GM19239 (cell line): ENCODE data around the gene NUTM2D.
"Not testable (repeated sequence)": the region's sequence is repeated elsewhere in the genome, so short reads cannot be mapped to it uniquely, and the experiment has no call there.

Experiments used
- DNase-seq: peaks from one replicate; pipeline ENCODE4 v3.0.0; 2011; ENCODE audit warnings: low spot score; ENCODE audit not compliant: insufficient read length
- FAIRE-seq: peaks from 2 replicates; lab custom pipeline; 2011; peaks lifted over from hg19 to GRCh38; lab: Jason Lieb, UNC

The NUTM2D gene, protein sequence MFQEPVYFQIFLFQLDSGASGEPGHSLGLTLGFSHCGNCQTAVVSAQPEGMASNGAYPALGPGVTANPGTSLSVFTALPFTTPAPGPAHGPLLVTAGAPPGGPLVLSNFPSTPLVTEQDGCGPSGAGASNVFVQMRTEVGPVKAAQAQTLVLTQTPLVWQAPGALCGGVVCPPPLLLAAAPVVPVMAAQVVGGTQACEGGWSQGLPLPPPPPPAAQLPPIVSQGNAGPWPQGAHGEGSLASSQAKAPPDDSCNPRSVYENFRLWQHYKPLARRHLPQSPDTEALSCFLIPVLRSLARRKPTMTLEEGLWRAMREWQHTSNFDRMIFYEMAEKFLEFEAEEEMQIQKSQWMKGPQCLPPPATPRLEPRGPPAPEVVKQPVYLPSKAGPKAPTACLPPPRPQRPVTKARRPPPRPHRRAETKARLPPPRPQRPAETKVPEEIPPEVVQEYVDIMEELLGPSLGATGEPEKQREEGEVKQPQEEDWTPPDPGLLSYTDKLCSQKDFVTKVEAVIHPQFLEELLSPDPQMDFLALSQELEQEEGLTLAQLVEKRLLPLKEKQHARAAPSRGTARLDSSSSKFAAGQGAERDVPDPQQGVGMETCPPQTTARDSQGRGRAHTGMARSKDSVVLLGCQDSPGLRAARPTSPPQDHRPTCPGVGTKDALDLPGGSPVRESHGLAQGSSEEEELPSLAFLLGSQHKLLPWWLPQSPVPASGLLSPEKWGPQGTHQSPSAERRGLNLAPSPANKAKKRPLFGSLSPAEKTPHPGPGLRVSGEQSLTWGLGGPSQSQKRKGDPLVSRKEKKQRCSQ

DNA sequence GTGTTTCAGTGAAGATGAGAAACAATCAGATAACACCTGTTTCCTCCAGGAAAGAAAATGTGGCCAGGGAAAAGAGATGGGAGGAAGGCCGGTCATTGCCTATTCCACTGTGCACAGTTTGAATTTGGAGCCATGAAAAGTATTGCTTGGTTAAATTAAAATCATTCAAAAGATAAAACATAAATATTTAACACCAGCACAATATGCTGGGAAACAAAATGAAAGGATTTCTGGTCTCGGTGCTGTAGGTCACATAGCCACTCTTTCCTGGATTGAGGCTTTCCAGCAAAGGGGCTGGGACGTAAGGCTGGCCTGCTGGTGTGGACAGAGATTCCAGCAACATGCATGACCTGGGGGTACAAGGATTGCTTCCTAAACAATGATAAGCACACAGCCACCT is at the start of gene NUTM2D:
Gene NUTM2D, plus strand, starts transcription at position 301 of the 400 bp plus-strand sequence. CDS start 522 bp downstream, outside the sequence.
- FAIRE-seq, DNase-seq: not testable (repeated sequence)

DNA sequence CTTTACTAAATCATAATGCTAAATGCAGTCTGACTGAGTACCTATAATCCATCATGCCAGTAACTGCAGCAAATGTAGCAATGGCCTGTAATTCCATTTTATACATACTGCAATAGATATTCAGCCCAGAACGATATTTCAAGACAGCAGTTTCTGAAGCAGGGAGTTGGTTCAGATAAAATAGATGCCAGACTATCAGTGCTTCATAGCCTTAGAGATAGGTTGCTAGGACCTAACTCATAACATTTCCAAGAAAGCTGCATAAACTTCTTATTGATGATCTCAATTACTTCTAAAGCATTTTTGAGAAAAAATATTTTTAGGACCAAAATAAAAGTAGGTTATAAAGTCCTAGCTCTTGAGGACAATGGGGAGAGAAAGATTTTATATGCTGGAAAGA is 48.8 kb upstream of the NUTM2D start:
- not testable (repeated sequence) for FAIRE-seq, DNase-seq

DNA sequence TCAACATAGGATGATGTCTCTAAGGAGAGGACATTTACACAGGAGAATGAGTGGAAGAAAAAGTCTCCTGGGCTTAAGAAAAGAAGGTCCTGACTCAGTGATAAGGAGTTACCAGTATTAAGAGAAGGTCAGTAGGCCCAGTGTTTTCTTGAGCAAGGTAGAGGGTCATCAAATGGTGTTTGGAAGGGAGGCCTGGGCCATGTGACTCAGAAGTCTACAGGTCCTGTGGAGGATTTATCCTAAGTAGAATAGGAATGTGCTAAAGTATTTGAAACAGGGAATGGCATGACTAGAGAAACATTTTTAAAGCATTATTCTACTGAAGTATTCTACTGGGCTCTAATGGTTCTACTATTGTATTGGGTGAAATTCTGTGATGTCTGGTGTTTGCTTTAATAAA is 47.9 kb upstream of the NUTM2D start:
- not testable (repeated sequence) for FAIRE-seq, DNase-seq

DNA sequence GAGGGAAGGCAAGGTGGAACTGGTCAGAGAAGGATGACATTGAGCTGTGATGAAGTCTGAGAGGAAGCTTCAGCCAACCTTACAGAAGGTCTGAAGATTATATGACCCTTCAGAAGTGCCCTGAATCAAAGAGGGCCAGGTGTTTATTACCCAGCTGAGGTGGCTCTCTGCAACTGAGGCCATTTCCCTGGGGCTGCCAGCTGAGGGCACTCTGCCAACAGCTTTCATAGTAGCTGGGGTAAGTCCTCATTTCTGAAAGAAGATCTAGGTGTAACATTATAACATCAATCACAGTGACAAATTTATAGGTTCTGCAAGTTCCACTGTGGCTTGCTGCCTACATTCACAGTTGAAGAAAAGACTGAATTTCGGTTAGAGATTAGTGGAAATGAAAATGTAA is 46.0 kb upstream of the NUTM2D start:
- FAIRE-seq, DNase-seq: not testable (repeated sequence)

DNA sequence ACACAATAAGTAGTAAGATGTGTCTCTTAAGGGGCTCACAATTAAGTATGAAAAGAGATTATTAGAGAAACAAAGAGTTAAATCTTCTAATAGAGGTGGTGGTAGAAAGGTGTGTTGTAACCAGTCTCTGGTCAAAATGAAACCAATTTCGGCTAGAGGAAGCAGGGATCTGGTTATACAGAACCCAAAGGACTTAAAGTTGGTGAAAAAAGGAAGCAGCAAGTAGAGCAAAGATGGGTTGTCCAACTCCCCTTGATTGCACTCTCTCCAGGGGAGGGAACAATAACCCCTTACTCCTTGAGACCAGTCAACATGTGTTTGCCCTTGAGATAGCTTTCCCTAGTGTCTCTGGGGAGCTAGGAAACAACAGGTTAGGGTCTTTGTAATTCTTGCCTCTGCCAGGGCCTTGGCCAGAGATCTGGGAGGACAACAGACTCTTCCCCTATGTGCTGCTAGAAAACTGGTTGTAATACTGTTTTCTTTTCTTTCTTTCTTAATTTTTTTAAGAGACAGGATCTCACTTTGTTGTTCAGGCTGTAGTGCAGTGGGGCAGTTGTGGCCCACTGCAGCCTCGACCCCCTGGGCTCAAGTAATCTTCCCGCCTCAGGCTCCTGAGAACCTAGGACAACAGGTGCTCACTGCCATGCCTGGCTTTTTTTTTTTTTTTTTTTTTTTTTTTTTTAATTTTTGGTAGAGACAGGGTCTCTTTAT is 43.7 kb upstream of the NUTM2D start:
- not testable (repeated sequence) for FAIRE-seq

DNA sequence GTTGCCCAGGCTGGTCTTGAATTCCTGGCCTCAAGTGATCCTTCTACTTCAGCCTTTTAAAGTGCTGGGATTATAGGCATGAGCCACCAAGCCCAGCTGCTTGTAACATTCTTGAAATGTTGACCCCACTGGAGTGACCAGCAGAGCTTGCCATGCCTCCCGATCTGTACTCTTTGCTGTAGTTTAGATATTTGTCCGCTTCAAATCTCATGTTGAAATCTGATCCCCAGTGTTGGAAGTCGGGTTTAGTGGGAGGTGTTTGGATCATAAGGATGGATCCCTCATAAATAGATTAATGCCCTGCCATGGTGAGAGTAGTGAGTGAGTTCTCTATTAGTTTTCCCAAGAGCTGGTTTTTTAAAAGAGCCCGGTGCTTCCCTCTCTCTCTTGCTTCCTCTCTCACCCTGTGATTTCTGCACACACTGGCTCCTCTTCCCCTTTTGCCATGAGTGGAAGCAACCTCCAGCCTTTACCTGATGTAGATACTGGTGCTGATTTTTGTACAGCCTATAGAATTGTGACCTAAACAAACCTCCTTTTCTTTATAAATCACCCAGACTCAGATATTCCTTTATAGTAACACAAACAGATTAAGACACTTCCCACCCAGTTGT is 43.1 kb upstream of the NUTM2D start:
- not testable (repeated sequence) for DNase-seq, FAIRE-seq

More for the DNA sequence above, 43.7 kb upstream of the NUTM2D start:
- DNase-seq, result not testable (repeated sequence)

DNA sequence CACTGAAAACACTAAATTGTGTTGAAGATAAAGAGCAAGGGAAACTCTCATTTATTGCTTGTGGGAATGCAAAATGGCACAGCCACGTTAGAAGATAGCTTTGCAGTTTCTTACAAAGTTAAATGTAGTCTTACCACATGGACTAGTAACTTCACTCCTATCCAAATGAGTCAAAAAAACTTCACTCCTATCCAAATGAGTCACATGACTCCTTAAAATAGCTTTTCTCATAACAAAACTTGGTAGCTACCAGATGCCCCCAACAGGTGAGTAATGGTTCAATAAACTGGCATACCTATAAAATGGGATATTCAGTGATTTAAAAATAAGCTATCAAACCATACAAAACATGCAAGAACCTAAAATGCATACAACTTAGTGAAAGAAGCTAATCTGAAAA is 36.0 kb upstream of the NUTM2D start:
- not testable (repeated sequence) for DNase-seq
- FAIRE-seq, result peak; percentile 21

DNA sequence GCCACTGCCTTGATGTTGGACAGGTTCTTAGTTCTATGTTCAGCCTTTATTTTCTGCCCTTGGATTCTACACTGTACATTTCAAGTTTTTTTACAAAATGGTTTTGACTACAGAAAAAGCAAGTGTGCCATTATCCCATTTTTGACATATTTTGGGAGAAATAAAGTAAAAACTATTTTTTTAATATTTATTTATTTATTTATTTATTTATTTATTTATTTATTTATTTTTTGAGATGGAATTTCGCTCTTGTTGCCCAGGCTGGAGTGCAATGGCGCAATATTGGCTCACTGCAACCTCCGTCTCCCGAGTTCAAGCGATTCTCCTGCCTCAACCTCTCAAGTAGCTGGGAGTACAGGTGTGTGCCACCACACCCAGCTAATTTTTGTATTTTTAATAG is 33.0 kb upstream of the NUTM2D start:
- DNase-seq, FAIRE-seq: not testable (repeated sequence)

DNA sequence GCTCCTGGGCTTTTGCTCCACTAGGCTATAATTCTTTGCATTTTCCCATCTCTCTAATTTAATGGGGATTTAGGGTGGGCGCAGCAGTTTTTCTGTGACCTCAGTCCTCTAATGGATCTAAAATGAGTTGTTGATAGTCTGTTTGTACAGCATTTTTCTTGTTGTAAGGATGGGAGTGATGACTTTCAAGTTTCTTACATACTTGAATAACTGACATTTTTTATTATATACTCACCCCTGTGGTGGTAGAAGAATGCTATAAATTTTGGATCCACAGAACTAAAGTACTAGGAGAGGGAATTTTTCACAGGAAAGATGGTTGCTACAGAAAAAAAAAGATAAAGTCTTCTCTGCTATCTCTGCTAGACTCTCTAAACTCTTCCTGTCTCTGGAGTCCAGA is 29.6 kb upstream of the NUTM2D start:
- FAIRE-seq, DNase-seq: not testable (repeated sequence)

DNA sequence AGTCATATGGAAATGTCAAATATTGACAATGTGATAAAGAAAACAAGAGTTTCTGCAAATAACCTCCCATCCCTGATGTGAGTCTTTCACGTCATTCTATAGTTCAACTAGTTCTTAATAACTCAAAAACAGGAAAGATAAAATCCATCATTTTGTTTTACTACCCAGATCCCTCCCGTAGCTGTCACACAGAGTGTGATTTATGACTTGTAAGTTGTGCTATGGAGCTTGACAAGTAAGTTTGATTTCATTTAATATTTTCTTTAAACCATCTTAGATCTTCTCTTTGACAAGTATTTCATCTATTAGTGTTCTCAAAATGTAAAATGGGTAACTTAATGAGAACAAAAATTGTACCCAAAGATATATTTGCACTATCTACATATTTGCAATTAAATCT is 28.4 kb upstream of the NUTM2D start:
- DNase-seq, FAIRE-seq: not testable (repeated sequence)

DNA sequence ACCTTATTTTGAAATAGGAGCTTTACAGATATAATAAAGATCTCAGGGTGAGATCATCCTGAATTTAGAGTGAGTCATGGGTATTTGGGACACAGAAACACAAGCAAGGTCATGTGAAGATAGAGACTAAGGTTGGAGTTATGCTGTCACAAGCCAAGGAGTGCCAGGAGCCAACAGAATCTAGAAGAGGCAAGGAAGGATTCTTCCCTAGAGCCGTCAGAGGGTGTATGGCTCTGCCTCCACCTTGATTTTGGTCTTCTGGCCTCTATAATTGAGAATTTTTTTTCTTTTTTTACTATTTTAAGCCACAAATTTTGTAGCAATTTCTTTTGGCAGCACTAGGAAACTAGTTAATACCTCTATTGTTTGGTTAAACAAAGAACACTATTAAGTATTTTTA is 24.9 kb upstream of the NUTM2D start:
- DNase-seq, FAIRE-seq: not testable (repeated sequence)

DNA sequence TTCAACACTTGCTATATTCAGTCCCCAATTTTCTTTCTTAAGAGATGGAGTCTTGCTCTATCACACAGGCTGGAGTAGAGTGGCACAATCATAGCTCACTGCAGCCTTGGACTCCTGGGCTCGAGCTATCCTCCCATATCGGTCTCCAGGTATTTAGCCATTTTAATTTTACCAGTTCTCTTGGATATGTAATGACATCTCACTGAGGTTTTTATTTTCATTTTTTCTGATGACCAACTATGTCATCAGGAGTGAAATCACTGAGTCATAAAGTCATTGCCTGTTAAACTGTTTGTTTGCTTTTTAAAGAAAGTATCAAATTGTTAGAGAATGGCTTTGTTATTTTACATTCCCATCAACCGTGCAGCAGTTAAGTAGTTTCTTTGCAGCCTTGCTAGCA is 17.1 kb upstream of the NUTM2D start:
- not testable (repeated sequence) for FAIRE-seq, DNase-seq

DNA sequence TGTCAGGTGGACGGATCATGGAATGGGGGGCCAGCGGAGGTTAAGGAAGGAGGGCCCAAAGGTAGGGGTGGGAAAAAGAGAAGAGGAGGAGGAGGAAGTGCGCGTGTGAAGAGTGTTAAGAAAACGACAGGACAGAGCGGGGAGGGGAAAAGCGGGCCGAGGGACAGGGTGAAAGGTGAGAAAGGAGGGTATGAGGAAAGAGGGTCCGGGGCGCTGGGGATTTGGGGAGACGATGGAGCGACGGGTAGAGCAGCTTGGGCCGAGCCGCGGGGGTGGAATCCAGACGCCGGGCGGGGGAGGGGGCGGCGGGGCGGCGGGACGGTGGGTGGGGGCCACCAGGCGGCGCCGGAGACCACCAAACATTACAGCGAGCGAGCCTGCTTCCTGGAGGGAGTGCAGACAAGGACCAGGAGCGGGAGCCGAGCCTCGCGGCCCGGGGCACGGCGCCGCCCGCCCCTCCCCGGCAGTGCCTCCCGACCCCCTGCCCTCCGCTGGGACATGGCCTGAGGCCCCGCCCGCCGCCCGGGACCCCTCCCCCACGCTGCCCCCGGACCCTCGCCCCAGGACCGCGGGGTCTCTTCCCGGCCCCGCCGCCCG is 15.9 kb upstream of the NUTM2D start:
- not testable (repeated sequence) for DNase-seq, FAIRE-seq

DNA sequence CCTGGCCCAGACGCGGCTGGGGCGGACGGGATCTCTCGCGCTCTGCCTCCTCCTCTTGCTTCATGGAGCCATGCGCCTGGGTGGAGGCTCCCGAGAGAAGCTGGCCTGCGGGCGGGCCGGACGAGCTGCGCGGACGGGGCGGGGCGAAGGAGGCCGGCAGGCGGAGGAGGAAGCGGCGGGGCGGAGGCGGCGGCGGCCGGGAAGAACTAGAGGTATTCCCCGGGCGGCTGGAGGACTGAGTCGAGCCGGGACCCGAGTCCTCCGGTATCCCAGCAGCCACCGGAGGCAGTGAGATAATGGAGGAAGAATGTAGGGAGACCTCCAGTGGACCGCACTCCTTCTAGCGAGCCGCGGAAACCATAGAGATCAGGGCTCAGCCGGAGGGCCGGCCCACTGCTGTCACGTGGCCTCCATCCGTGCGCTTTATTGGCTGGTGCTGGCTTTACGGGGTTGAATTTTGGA is 15.3 kb upstream of the NUTM2D start:
- DNase-seq, result peak; percentile 2
- FAIRE-seq, result not testable (repeated sequence)

DNA sequence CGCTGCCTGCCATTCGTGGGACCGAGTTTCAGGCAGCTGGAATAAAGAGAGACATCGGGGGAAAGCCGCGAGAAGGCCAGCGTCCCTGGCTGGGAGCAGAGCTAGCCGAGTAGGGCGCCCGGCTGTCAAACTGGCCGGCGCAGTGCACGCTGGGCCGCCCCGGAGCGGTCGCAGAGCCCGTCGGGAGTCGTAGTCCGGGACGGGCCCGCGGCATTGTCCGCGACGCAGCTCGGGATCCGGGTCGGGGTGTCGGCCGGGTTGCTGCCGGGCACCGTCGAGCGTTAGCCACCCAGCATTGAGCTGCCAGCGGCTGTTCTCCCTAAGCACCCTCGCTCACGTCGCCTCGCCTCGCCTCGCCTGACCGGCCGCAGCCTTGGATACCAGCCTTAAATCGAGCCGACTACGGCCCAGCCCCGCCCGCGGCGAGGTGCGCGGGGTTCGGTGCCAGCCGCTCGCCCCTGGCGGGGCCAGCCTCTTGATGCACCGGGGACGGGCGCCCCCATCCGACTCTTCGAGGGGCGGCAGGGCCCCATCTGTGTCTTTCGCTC is 14.8 kb upstream of the NUTM2D start:
- not testable (repeated sequence) for FAIRE-seq, DNase-seq

DNA sequence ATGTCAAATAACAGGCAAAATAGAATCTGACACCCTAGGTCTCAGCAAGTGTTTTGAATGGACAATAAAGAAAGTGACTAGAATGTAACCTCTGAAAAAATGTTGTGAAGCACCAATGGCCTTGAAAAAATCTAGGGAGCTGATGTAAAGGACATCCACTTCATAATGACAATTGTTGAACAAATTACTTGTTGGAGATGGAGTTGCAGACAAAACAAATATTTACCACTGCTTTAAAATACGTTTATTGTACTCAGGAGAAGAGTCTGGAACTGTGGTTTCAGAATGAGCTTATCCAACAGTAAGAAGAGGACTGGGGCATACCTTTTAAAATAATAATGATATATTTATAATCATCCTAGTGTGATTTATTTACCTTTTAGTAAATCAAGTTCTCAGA is 11.8 kb upstream of the NUTM2D start:
- not testable (repeated sequence) for FAIRE-seq, DNase-seq

DNA sequence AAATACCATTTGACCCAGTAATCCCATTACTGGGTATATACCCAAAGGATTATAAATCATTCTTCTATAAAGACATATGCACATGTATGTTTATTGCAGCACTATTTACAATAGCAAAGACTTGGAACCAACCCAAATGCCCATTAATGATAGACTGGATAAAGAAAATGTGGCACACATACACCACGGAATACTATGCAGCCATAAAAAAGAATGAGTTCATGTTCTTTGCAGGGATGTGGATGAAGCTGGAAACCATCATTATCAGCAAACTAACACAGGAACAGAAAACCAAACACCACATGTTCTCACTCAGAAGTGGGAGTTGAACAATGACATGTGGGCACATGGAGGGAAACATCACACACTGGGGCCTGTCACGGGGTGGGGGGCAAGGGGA is 7.4 kb upstream of the NUTM2D start:
- not testable (repeated sequence) for FAIRE-seq, DNase-seq

DNA sequence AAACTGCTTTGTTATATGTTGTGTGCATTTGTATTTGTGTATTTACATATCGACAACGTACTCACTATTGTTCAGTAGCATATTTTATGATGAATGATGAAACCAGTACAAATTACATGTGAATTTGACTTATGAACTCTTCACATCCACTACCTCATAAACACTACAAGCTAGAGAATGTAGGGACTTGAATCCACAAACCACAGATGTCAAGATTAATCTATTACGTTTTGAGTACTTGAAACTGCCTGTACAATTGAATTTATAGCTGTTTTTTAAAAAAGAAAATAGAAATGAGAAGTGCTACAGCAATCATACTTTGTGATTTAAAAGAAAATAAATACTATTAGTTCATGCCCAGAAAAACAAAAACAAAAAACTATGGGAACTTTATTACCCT is 4.7 kb upstream of the NUTM2D start:
- FAIRE-seq, result not testable (repeated sequence)

DNA sequence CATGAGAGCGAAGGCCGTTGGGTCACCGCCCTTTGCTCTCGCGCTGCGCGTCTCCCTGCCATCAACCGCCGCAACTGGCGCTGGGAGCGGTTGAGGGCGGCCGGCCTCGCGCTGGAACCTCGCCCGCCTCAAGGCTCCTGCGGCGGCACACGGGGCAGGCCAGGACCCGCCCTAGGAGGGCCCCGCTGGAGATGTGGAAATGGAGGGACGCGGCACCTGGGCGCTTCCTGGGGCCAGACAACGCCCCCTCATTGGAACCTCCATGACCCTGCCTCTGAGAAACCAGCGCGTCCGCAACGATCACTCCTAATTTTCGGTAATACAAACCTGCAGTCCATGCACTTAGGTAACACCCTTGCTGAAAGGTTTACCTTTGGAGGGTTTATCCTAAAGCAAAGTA is 2.4 kb upstream of the NUTM2D start:
- FAIRE-seq, DNase-seq: not testable (repeated sequence)

More for the DNA sequence above, 4.7 kb upstream of the NUTM2D start:
- not testable (repeated sequence) for DNase-seq
